NCI-H526 treated with DMSO at 0.1 percent for 48 hours (cell line): ENCODE data around the gene MATN1.
"Not testable (repeated sequence)": the region's sequence is repeated elsewhere in the genome, so short reads cannot be mapped to it uniquely, and the experiment has no call there.

Experiments
- DNase-seq: peaks from one replicate; lab custom pipeline; 2025; lab: John Stamatoyannopoulos, UW

The MATN1 gene

GRCh38 chr1:30696831-30697230 is 26.6 kb downstream of the MATN1 start:
- DNase-seq, result no peak

GRCh38 chr1:30695439-30695841 is 27.9 kb downstream of the MATN1 start:
- no peak for DNase-seq

- peak; percentile 78 for DNase-seq
These were observed 28.9 kb downstream of the MATN1 start for GRCh38 chr1:30694280-30695175.

GRCh38 chr1:30693822-30694221 is 29.6 kb downstream of the MATN1 start:
- DNase-seq, result no peak

- DNase-seq, result no peak
These were observed 30.0 kb downstream of the MATN1 start for GRCh38 chr1:30693366-30693765.

GRCh38 chr1:30692948-30693301 is 30.5 kb downstream of the MATN1 start:
- DNase-seq, result no peak

- DNase-seq, result no peak
These were observed 31.0 kb downstream of the MATN1 start for GRCh38 chr1:30692201-30692947.

GRCh38 chr1:30691480-30691879 is 31.9 kb downstream of the MATN1 start:
- no peak for DNase-seq

- no peak for DNase-seq
These were observed 33.3 kb downstream of the MATN1 start for GRCh38 chr1:30689901-30690645.

- no peak for DNase-seq
These were observed 34.2 kb downstream of the MATN1 start for GRCh38 chr1:30688920-30689794.

GRCh38 chr1:30688516-30688915 is 34.9 kb downstream of the MATN1 start:
- DNase-seq, result not testable (repeated sequence)

- DNase-seq, result no peak
These were observed 35.5 kb downstream of the MATN1 start for GRCh38 chr1:30687886-30688285.

GRCh38 chr1:30686236-30686935 is 37.0 kb downstream of the MATN1 start:
- DNase-seq, result no peak

GRCh38 chr1:30685796-30686165 is 37.6 kb downstream of the MATN1 start:
- no peak for DNase-seq

GRCh38 chr1:30684881-30685795 is 38.2 kb downstream of the MATN1 start:
- DNase-seq, result peak; percentile 75

- no peak for DNase-seq
These were observed 39.1 kb downstream of the MATN1 start for GRCh38 chr1:30684259-30684658.

- no peak for DNase-seq
These were observed 39.7 kb downstream of the MATN1 start for GRCh38 chr1:30683699-30684098.

- DNase-seq, result no peak
These were observed 40.7 kb downstream of the MATN1 start for GRCh38 chr1:30682396-30683275.

- DNase-seq, result no peak
These were observed 41.6 kb downstream of the MATN1 start for GRCh38 chr1:30681782-30682181.
